ENCODE data around the gene NEDD4L. TPM values are rescaled to one million over a fixed set of nuclear protein-coding genes. Genes with fewer than 3 reads are reported as not detected.

NEDD4L gene
- total RNA-seq, 4 donors from 2014 or later, result 22.7 to 39.9 (median 34.7) TPM

- no peaks in the 10 kb centered on the region for H3K36me3 ChIP-seq
- intact Hi-C loops (cut with DNase I), result no loop called here
- 95% methylated on average over 7 of the region's 7 CpGs for WGBS
- peaks cover 0 to 23% (median 16%) of the 10 kb centered on the region in 4 donors for H3K4me1 ChIP-seq
- TF ChIP-seq EP300 (IDR thresholded peaks at IDR 0.05) (no peak), POLR2AphosphoS5 (IDR thresholded peaks at IDR 0.05) (no peak), POLR2A (IDR thresholded peaks at IDR 0.05; ENCODE audit: low read depth) (no peak), CTCF (IDR thresholded peaks at IDR 0.05) (no peak)
- H3K27ac ChIP-seq (replicated peaks in 1 of 4), result no peak overlapping the region
- no peak overlapping the region for H3K4me3 ChIP-seq
- DNase-seq (ENCODE audit: extremely low spot score), result no peak
- no peaks in the 10 kb centered on the region for H3K27me3 ChIP-seq
- H3K9me3 ChIP-seq, result no peaks in the 10 kb centered on the region
Observed at GRCh38 chr18:58025205-58025604, 18.8 kb upstream of the NEDD4L start.

- H3K36me3 ChIP-seq, result no peaks in the 10 kb centered on the region
- intact Hi-C loops (cut with DNase I), result no loop called here
- no peak for TF ChIP-seq CTCF (IDR thresholded peaks at IDR 0.05)
- TF ChIP-seq POLR2AphosphoS5 (IDR thresholded peaks at IDR 0.05), result no peak
- no peak for TF ChIP-seq EP300 (IDR thresholded peaks at IDR 0.05)
- TF ChIP-seq POLR2A (IDR thresholded peaks at IDR 0.05; ENCODE audit: low read depth), result no peak
- H3K4me1 ChIP-seq, result peaks cover 0 to 18% (median 13%) of the 10 kb centered on the region in 4 donors
- DNase-seq (ENCODE audit: extremely low spot score), result no peak
- no peak overlapping the region for H3K27ac ChIP-seq (replicated peaks in 1 of 4)
- H3K4me3 ChIP-seq, result no peak overlapping the region
- 40% methylated on average over 2 of the region's 2 CpGs for WGBS
- no peaks in the 10 kb centered on the region for H3K27me3 ChIP-seq
- H3K9me3 ChIP-seq, result no peaks in the 10 kb centered on the region
Observed at GRCh38 chr18:58025733-58026132, 18.3 kb upstream of the NEDD4L start.

GRCh38 chr18:58026395-58026794, 17.6 kb upstream of the NEDD4L start:
- intact Hi-C loops (cut with DNase I), result no loop called here

GRCh38 chr18:58026857-58027256, 17.2 kb upstream of the NEDD4L start:
- H3K36me3 ChIP-seq, result no peaks in the 10 kb centered on the region
- intact Hi-C loops (cut with DNase I), result no loop called here
- H3K9me3 ChIP-seq, result no peaks in the 10 kb centered on the region
- no peak for TF ChIP-seq CTCF (IDR thresholded peaks at IDR 0.05)
- TF ChIP-seq POLR2AphosphoS5 (IDR thresholded peaks at IDR 0.05), result no peak
- TF ChIP-seq POLR2A (IDR thresholded peaks at IDR 0.05; ENCODE audit: low read depth), result no peak
- no peak for TF ChIP-seq EP300 (IDR thresholded peaks at IDR 0.05)
- no peak overlapping the region for H3K4me3 ChIP-seq
- WGBS, result 47% methylated on average over 2 of the region's 2 CpGs
- no peaks in the 10 kb centered on the region for H3K27me3 ChIP-seq
- peaks cover 0 to 18% (median 13%) of the 10 kb centered on the region in 4 donors for H3K4me1 ChIP-seq
- H3K27ac ChIP-seq (replicated peaks in 1 of 4), result no peak overlapping the region
- no peak for DNase-seq (ENCODE audit: extremely low spot score)

More at GRCh38 chr18:58026395-58026794, 17.6 kb upstream of the NEDD4L start:
- DNase-seq (ENCODE audit: extremely low spot score), result no peak
- 92% methylated on average over 3 of the region's 3 CpGs for WGBS
- H3K36me3 ChIP-seq, result no peaks in the 10 kb centered on the region
- TF ChIP-seq POLR2A (IDR thresholded peaks at IDR 0.05; ENCODE audit: low read depth) (no peak), CTCF (IDR thresholded peaks at IDR 0.05) (no peak), POLR2AphosphoS5 (IDR thresholded peaks at IDR 0.05) (no peak), EP300 (IDR thresholded peaks at IDR 0.05) (no peak)
- H3K4me3 ChIP-seq, result no peak overlapping the region
- no peak overlapping the region for H3K27ac ChIP-seq (replicated peaks in 1 of 4)
- no peaks in the 10 kb centered on the region for H3K9me3 ChIP-seq
- peaks cover 0 to 18% (median 13%) of the 10 kb centered on the region in 4 donors for H3K4me1 ChIP-seq
- H3K27me3 ChIP-seq, result no peaks in the 10 kb centered on the region

GRCh38 chr18:58027341-58027740, 16.7 kb upstream of the NEDD4L start:
- H3K4me1 ChIP-seq, result peaks cover 0 to 18% (median 13%) of the 10 kb centered on the region in 4 donors
- TF ChIP-seq POLR2A (IDR thresholded peaks at IDR 0.05; ENCODE audit: low read depth) (no peak), CTCF (IDR thresholded peaks at IDR 0.05) (no peak), POLR2AphosphoS5 (IDR thresholded peaks at IDR 0.05) (no peak), EP300 (IDR thresholded peaks at IDR 0.05) (no peak)
- no peak overlapping the region for H3K27ac ChIP-seq (replicated peaks in 1 of 4)
- no peaks in the 10 kb centered on the region for H3K27me3 ChIP-seq
- no peak overlapping the region for H3K4me3 ChIP-seq
- intact Hi-C loops (cut with DNase I), result no loop called here
- DNase-seq (ENCODE audit: extremely low spot score), result no peak
- H3K36me3 ChIP-seq, result no peaks in the 10 kb centered on the region
- no peaks in the 10 kb centered on the region for H3K9me3 ChIP-seq
- WGBS, result 87% methylated on average over 3 of the region's 3 CpGs

Measured in esophagus muscularis mucosa (tissue), 4 donors.